ENCODE measurements around the gene FRMD4A.
"Not testable (repeated sequence)": the region's sequence is repeated elsewhere in the genome, so short reads cannot be mapped to it uniquely, and the experiment has no call there.

FRMD4A gene

DNA sequence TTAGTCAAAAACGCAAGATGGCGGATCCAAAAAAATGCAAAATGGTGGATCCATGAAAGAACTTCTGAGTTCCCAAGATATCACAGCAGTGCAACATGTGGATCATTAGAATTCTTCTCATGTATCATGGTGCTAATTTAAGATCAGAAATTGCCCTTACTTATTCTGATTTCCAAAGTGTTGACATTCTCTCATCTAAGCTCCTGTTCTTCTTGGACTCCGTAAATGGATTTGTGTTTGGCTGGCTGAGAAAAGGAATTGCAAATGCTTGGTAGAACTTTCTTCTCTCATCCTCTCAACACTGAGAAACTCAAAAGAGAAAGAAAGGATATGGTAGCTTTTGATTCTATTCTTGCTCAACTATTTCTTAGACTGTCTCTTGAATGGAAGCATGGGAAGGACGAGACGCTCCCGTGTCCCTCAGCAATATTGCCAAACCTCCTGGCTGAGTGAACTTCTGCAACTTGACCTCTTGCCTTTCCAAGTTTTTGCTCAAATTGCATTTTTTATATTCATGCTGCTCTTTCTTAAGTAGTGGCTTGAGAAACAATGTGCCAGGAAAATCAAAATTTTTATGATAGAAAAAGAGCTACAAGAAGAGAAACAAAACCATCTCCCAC, 44.7 kb downstream of the FRMD4A start:
- DNase-seq: no peak

DNA sequence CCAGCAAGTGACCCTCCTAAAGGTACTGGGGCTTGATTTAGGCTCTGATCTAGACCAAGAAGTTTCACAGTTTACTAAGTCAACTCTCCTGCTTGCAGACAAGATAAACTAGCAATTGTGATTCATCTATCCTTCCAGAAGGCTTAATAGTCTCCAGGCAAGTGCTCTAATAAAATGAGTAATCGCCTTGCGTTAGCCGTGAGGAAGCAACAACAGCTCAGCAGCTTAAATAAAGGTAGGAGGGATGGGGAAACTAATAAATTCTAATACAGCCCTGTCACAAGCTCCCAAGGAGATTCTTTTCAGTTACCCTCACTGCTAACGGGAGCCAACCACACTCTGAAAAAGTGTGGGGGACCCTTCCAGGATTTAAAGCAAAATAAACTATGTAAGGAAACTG, 48.4 kb downstream of the FRMD4A start:
- no peak for DNase-seq

DNA sequence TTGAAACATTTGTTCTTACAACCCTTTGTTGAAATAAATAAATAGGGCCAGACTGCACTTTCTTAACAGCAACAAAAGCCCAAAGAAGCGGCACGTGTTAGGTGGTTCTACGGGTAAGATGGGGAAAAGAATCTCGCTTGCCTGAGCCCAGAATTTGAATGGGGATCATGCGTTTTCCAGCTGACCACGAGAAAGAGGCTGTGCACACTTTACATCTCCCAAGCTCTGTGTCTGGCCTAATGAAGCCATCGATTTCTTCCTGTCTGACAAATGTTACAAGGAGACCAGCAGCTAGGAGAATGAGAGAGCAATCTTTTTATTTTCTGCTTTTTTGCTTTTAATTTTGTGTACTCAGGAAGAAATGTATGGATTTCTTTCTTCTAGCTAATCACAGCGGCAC, 52.2 kb downstream of the FRMD4A start:
- DNase-seq: no peak

DNA sequence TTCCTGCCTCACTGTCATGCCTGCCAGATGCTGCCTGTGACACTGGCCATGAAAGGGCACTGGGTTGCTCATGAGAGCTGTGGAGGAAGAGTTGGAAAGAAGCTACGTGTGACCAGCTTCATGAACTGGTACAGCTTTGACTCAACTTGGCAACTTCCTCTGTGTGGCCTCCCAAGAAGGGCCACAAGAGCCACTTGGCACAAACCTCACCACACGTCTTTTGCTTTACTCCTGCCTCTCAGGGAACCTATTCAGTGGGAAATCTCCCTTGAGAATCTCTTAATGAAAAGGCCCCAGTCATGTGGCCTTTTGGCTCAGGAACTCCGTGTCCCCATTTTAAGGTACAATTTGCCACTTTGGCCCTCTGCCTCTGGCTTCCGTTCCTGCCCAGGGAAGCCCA, 54.5 kb downstream of the FRMD4A start:
- DNase-seq: no peak

DNA sequence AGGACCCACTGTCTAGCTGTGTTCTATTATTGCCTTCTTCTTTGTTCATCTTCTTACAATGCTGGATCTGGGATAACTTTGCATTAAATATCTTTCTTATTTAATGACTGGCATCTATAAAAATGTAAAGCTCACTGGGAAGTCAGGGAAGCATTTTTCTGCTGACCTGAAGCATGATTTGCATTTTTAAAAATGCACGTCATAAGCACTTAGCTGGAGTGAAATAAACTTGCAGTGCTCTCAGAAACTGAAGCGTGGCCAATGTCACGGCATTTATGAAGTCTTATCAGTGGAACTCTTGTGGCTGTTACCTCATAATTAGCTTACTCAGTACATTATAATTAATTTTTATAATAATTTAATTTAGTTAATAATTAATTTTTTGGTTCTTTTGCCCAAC, 59.1 kb downstream of the FRMD4A start:
- DNase-seq: no peak

DNA sequence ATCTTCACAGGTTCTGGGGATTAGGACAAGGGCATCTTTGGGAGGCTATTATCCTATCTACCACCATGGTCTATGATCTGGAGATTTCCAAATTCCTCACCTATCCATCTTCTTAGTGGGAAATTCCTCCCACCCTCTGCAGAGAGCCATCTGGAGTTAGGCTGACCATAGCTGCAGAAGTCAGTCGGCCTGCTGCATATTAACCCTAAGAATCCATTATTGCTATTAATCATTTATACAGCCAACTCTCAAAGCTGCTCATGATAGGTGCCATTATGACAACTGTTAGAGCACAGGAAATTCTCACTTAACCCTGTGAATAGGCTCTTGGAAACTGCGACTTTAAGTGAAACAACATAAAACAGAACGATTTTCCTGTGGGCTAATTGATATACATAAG, 60.4 kb downstream of the FRMD4A start:
- DNase-seq: no peak

DNA sequence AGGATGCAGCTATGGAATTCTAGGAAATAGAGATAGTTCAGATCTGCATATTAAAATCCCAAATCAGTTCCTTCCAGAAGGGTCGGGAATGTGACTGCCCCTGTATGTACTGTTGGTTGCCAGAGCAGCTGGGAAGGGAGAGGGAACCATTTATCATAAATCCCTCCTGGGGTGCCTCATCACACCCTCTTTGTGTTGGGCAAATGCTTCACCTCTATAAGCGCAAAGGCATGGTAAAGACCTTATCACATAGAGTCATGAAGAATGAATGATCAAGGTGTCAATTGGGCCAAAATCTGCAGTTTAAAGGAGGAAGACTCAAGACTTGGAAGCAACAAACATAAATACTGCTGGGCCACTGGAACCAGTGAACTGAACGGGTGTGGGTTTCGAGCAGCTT, 65.0 kb downstream of the FRMD4A start:
- DNase-seq: no peak

DNA sequence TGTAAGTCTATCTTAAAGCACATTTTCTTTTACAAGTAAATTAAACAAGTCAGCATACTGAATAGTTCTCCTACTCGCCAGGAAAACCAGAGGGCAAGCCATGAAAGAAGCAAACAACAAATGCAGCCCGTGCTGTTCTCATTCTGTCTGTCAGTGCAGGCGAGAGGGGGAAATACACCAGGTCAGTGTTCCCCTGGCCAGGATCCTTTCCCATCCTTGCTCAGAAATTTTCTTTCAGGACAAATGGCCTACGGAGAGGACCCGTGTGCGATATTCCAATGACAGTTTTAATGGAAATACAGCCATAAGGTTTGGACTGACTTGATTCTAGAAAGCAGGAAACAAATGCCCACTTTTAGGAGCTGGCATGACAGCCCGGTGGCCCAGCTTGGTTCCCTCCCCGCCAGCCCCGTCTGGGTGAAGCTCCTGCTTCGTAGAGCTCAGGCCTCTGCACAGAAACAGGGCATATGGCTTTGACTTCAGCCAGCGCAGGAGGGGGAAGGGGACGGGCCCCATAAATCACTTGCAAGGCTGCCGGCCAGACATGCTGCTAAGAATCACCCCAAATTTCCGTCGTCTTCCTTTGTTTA, 67.8 kb downstream of the FRMD4A start:
- no peak for DNase-seq

DNA sequence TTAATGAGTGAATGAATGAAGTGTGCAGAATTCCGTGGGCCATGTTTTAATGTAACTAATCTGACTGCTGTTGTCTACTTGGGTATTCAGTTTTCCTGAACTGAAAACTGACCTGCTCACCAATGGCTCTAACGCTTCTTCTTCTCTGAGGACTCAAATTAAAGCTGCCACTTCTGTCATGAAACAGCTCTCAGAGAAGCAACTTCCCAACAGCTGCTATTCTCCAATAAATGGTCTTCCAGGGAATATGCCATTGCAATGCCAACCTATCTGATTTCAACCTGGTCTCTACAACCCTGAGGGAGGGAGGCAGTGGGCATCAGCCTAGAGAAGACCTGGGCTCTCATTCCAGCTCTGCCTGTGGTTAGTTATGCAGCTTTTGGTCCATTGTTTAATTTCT, 69.4 kb downstream of the FRMD4A start:
- no peak for DNase-seq

DNA sequence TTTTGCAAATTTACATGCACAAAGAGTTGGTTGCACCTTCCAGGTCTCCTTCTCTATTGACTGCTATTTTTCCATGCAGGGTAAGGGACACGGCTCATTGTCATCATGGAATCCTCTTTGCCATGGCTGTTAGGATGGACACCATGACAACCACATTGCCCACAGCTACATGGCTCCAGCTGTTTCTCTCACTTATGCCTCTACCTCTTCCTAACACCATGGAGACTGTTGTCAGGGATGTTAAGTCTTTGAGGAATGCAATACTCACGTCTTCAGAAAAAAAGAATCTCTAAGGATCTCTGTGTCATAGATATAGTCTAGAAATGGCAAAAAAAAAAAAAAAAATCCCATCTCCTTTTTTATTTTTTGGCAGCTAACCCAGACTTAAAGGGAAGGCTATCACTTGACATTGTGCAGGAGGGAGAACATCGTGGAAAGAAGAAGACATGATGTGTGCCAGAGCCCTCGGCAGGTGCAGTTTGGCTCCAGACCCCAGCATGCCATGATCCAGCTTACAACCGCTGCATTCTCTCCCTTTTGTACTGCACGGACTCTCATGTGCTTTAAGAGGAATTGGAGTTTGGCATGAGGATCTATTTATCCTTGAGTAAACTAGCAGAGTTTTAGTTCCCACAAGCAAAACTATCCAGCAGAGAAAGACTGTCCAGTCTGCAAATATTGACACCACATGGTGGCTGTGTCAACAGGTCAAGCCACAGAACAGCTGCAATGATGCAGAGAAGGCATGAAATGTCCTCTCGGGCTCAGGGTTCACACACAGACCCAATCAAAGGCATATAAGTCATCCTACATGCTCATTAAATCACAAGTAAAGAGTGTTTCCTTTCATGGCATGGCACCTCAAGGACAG, 70.8 kb downstream of the FRMD4A start:
- DNase-seq: no peak

DNA sequence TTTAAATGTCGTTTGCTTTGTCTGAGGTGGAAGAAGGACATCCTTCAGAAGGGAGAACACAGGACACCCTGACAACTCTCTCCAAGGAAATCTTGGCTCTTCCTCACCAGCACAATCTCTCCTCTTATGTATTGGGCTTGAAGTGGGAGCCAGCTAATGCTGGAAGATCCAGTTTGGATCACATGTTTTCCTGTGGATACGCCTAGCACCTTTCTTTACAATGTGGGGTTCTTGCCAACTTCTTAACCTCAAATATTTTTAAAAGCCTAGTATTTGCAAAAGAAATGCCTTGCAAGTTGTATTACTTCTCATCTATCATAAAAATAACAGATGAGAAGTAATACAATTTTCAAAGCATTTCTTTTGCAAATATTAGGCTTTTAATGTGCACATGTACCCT, 76.4 kb downstream of the FRMD4A start:
- no peak for DNase-seq

DNA sequence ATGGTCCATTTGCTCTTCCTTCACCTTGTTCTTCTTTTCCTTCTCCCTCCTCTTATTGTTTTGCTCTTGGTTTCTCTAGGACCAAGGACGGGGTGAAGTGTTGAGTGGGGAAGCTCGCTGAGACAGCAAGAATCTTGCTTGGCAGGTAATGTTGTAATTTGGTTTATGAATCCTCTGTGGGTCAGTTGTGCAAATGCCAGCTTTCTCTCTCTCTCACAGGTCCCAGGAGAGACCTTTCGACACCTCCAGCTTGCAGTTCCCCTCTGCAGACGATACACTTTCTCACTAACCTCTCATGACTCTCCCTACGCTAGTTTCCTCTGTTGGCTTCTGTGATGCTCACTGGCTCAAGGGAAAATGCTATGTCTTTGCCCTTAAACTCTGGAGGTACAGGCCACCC, 77.0 kb downstream of the FRMD4A start:
- DNase-seq: no peak

DNA sequence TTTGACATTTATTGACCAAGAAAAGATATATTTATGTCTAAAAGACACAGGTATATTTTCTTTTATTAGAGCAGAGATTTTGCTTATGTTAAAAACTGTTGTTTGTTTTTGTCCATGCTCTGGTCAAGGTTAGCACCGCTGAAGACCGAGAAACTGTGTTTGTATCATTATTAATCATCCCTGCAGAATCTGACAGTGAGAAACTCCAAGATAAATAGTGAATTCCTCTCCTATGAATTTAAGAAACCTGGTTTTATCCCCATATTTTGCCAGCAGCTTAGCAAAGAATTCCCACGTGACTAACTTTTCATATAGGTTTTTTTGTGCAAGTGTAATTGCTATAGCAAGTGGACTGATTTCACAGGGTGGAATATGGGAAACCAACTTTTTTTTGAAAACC, 77.6 kb downstream of the FRMD4A start:
- no peak for DNase-seq

DNA sequence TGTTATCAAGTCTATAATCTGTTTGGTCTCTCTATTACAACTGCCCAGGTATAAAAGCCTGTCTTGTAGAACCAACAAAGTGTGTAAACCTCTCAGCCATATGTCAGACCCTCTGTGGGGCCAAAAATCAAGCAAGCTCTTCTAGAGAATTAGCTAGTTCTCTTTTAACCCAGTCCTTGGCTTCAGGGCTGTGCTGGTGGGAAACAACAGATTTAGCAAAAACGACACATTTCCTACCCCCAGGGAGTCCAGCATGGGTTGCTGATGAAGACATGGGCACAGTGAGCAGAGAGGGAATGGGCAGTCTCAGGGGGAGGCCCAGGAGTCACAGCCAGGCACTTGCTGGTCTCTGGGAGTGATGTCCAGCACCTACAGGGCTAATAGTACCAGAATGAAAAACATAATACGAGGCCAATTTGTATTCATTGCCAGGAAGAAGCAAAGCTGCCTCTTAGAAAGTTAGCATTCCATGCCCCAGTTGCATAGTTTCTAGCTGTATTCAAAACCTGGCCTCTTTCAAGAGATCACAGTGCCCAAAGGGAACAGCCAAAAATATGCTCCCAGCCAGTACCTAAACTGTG, 80.1 kb downstream of the FRMD4A start:
- no peak for DNase-seq

DNA sequence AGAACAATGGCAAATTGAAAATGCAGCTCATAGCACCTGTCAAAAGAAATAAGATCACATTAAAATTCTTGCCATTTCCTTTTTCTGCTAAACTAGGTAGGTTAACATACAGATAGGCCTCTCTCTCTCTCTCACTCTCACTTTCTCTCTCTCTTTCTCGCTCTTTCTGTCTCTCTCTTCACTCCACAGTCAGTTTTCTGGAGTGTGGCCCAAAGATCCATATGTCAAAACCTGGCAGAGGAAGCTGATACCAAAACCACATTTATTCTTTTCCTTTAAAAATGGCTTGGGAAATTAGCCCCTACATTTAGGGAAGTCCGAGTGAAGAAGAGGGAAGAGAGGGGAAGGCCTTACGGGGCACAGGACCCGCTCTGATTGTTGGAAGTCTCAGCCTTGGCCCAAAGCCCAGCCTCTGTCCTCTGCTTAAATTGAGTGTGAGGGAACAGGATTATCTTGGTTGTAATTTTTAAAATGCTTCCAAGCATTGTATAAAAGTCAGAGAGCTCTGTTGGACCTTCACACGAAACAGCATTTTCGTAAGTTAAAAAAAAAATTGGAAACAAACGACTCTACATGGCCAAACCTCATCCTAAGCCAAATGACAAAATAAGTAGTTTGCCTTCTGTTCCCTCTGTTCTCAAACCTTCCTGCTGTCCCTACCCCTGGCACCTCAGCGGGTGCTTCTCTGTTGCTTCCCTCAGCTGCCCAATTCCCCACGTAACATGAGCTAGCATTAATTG, 83.2 kb downstream of the FRMD4A start:
- DNase-seq: no peak

DNA sequence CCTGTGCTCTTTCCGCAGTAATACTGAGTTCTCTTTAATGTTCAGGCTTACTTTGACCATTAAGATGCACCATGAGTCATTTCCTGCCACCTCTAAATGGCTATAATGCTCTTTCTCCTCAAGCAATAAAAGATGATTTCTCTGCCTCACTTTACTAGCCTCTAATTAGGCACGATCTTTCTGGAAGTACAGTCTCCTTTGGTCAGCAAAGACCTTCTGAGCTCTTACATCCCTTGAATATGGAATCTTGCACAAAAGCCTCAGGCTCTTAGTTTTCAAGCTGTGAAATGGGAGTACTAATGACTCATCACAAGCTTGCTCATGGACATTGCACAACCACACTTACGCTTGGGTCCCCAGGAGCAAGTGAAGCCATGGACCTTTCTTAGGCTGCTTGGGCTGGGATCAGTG, 85.9 kb downstream of the FRMD4A start:
- DNase-seq: no peak

DNA sequence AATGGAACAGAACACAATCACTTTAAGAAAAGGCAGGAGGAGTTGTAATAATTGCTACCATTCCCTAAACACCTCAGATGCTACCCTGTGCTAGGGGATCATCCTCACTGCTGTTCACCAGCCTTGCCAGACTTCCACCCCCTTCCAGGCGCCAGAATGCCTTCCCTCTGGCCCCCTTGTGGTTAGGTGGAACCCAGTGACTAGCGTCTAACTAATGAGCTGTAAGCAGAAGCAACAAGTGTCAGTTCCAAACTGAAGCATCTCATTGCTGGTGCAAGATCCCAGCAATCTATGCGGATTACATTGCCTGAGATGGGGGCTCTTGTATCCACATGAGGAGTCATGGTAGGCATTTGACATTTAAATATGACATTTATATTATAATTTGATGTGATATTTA, 86.6 kb downstream of the FRMD4A start:
- peak; percentile 2 for DNase-seq

DNA sequence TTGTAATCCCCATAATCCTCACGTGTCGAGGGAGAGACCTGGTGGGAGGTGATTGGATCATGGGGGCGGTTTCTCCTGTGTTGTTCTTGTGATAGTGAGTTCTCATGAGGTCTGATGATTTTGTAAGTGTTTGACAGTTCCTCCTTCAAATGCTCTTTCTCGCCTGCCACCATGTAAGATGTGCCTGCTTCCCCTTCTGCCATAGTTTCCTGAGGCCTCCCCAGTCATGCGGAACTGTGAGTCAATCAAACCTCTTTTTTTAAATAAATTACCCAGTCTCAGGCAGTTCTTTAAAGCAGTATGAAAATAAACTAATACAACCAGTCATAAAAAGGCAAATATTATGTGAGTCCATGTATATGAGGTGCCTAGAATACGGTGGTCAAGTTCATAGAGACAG, 87.5 kb downstream of the FRMD4A start:
- no peak for DNase-seq

DNA sequence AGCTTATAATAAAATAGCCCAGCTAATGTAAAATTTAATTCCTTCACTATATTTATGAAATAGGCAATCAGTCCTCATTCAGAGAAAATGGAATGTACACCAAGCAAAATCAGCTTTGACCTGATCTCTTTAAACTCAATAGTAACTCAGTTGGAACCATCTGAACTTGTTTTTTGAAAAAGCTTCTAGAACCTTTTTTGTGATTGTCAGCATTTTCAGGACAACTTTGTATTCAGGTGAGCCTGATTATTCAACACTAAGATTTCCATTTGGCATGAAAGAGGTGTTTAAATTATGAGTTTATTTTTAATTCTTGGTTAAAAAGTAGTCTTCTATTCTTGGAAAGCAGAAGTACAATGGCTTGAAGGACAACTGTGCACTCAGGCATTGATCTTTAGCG, 89.5 kb downstream of the FRMD4A start:
- DNase-seq: no peak

DNA sequence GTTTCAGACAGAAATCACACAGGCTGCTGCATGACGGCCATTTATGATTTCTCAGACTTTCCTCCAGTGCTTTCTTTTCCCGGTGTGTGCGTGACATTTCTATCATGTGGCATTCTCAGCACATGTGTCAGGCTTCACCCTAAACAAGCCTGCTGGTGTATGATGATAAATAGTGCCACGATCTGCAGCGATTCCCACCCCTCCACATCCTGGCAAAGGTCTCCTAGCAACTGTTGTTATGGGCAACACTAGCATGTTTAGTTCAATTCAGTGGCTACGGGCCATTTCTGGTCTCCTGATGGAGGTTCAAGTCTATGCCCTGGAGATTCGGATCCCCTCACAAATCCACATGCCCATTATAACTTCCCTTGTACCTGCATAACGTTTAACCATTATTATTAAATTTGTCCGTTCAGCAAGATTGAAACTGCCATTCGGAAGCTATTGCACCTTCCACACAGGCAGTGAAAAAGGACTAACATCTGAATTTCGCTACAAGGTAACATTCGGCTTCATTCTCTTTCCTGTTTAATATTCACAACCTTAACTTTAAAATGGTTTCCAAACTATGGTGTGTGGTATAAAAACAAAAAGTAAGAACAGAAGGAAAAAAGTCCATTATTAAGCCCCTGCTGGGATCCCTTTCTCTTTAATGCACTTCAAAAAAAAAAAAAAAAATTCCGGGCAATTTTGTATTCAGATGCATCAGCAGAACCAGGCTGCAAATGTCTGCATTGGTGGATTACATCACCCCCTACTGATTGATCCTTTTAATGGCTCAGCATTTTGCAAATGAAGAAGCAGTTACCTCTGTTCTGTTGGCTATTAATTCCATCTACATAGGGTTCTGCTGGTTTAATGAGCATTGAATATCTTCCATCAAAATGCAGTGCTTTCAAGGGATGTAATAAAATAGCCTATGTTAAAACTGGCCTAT, 90.2 kb downstream of the FRMD4A start:
- no peak for DNase-seq

DNA sequence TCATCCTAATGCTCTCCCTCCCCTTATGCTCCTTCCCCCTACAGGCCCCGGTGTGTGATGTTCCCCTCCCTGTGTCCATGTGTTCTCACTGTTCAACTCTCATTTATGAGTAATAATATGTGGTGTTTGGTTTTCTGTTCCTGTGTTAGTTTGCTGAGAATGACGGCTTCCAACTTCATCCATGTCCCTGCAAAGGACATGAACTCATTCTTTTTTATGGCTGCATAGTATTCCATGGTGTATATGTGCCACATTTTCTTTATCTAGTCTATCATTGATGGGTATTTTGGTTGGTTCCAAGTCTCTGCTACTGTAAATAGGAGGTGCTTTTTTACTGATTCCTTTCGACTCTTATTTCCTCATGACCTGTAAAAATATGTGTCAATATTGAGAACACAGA, 92.1 kb downstream of the FRMD4A start:
- not testable (repeated sequence) for DNase-seq

DNA sequence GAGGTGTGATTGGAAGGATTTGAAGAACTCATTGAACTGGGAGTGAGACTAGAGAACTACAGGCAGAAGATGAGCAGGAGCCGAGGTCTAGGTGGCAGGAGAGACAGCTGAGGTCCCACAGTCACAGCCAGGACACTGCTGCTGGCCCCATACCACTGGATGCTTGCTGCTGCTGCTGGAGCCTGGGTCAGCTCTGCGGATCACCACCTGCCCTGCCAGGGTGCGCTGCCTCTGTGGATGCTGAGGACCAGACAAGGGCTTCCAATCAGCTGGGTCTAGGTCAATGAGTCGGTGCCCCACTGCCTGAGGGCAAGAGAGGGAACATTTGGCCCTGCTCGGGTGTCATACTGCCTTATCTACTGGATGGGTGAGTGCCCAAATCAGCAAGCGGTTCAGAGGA, 94.4 kb downstream of the FRMD4A start:
- DNase-seq: no peak

All from DMS 273 treated with DMSO at 0.1 percent for 48 hours (cell line).